GM18498 (cell line): ENCODE results near the gene MCEMP1.

Source experiments
- ATAC-seq: cut with Tn5 transposase; IDR thresholded peaks from one replicate; pipeline ENCODE4 v1.9.1; 2021; ENCODE audit warnings: mild to moderate bottlenecking, moderate library complexity; ENCODE audit not compliant: unreplicated experiment

MCEMP1 gene

DNA sequence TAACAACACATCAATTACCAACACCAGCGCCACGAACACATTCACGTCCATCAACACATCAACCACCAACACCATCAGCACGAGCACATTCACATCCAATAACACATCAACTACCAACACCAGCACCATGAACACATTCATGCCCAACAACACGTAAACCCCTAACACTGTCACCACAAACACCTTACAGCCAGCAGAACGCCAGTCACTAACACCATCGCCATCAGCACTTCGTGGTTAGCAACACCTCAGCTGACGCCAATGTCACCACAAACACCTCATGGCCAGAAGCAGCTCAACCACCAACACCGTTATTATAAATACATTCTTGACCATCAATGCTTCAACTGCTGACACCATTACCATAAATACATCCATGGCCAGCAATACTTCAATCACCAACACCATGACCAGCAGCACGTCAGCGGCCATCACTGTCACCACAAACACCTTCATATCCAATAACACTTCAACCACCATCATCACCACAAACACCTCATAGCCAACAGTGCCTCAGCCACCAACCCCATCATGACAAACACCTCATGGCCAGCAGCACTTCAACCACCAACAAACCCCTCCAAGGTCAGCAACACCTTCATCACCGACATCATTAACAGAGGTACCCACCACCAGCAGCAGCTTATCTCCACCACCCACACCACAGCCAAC, 15.7 kb downstream of the MCEMP1 start:
- no peak for ATAC-seq

- ATAC-seq = no peak
Measured at GRCh38 chr19:7694499-7694898, 17.6 kb downstream of the MCEMP1 start.

DNA sequence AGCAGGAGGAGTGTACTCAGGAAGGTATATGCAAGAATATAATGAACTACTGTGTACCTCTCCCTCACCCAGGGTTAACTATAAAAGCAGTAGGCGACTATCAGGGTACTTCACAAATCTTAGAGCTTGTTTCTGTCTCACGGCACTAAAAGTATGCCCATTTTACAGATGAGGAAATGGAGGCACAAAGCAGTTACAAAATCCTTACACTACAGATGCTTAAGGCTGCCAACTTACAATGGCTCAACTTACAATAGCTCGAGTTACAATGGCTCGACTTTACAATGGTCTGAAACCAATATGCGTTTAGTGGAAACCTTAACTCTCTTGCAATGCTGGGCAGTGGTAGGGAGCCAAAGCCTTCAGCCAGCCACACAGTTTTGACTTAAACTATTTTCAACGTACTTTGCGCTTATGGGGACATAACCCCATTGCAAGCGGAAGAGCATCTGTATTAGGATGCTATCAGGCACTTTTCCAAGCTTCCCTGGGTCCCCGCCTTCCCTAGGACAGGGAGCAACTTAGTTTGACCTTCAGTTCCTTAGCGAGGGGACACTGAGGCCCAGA, 20.9 kb downstream of the MCEMP1 start:
- no peak for ATAC-seq

- ATAC-seq = no peak
Measured at GRCh38 chr19:7698583-7698982, 21.7 kb downstream of the MCEMP1 start.

GRCh38 chr19:7699003-7699402, 22.1 kb downstream of the MCEMP1 start:
- no peak for ATAC-seq

DNA sequence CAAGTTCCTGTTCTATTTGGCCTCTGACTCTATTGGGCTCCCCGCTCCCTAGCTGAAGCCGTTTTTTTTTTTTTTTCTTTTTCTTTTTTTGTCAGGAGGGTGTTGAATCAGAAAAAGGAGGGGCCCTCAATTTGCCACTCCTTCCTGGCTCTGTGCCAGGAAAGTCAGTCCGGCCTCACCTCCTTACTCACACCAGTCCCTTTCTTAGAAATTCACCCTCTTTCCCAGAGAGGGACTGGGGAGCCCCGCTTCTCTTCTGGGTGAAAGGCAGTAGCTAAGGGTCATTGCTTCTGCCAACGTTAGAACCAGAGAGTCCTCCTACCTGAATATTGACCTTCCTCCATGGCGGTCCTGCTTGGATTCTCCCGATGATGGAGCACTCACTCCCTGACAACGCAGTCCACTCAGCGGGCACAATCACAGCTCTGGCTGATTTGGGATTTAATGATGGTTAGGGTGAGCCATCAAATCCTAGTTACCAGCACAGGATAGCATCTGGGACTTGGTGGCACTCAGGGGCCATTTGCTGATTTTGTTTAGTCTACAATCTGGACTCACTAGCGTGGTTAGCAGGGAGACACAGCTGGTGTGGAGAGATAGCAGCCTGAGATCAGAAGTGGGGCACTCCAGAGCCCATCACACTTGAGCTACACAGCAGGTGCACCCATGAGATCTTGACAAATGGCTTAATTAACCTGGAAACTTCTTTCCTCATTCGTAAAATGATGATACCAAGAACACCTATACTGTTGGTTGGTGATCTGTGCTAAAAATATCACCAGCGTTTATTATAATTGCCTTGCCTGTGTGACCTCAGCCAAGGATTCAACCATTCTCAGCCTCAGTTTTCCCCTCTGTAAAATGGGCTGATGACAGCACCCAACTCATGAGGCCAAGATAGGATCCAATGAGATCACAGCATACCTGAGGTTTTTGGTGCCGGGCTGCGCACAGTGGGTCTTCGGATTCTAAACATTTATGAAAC, 22.8 kb downstream of the MCEMP1 start:
- no peak for ATAC-seq

GRCh38 chr19:7701049-7701653, 24.3 kb downstream of the MCEMP1 start:
- no peak for ATAC-seq

DNA sequence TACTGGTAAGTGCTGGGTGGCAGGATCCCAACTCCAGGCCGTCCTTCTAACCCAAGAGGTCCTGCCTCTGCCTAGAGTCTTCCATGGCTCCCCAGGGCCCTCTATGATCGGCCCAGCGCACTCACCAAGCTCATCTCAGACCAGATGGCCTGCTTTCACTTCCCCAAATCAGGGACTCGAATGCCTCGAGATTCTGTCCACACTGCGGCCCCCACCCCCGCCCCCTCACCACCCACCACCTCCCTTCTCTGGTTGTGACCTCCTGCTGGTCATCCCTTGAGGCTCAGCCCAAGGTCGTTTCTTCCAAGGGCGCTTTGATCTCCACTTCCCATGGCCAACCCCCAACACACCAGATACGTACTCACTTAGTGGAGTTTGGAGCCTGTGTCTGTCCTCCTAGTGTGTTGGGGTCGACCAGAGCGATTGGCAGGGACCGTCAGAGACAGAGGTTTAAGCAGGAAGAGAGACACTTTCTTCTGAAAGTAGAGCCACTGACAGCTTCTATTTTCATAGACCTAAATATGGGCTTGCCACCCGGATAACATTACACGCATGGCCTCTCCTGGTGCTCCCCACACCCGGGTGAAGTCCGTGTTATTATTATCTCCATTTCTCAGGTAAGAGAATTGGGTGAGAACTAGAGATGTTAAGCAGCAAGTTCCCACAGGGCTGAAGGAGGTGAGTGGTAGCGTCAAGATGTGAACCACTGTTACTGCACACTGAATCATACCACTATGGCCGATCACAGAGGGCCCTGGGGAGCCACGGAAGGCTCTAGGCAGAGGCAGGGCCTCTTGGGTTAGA, 25.0 kb downstream of the MCEMP1 start, which contains the start of gene FCER2:
Gene FCER2 (minus strand): TSS at position 478 of the 804 bp plus-strand sequence. CDS start 2,371 bp downstream, outside the sequence.
- peak; percentile 69 for ATAC-seq

- ATAC-seq = no peak
Measured at GRCh38 chr19:7703332-7703731, 26.4 kb downstream of the MCEMP1 start.

DNA sequence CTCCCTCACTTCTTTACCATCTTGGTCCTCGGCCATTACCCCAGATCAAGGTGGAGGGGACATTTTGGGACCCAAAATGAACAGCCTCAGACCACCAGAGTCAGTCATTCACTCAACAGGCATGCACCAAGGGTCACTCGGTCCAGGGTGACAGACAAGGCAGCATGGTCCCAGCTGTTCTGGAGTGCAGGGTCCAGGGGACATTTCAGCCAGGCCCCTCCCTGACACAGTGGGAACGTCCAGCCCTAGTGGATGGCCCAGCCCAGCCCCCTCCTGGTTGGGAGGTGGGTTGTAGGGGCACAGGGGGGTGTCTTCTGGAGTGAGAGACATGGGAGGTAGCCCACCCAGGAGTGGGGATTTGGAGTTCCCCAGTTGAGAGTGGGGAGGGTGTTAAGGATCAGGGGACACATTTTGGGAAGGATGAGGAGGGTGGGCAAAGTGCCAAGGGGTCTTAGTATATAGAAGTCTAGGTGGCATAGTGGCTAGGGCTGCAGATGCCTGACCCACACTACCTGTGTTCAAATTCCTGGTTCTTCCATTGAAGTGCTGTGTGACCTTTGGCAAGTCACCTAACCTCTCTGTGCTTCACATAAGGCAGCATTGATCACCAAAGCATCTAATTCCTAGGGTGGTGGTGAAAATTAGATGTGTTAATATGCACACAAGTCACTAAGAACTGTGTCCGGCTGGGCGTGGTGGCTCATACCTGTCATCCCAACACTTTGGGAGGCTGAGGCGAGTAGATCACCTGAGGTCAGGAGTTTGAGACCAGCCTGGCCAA, 27.6 kb downstream of the MCEMP1 start:
- no peak for ATAC-seq

DNA sequence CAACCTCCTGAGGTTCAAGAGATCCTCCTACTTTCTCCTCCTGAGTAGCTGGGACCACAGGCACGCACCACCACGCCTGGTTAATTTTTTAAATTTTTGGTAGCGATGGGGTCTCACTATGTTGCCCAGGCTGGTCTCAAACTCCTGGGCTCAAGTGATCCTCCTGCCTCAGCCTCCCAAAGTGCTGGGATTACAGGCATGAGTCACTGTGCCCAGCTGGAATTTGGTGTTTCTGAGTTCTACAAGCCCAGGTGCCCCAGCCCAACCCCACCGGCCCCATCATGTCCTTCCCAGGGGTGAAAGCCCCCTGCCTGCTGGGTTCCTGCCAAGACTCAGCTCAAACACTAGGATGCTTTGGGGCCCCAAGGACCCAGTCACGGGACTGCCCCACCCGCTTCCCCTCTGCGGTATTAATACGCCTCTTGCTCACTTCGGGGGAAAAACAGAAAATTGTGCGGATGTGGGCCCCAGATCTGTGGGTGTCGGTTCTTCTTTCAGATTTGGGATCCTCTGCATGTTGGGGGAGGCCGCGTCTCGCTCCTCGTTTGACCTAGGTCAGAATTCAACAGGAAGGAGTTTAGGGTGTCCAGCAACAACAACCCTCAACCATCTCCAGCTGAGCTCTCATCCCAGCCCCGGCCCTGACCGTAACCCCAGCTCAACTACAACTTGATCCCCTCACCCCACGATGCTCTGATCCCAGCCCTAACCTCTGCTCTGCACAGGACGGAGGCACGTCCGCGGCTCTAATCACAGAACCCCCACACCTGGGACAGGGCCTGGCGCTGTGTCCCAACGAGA, 28.7 kb downstream of the MCEMP1 start:
- peak; percentile 36 for ATAC-seq

GRCh38 chr19:7706188-7706954, 29.5 kb downstream of the MCEMP1 start:
- ATAC-seq = no peak

DNA sequence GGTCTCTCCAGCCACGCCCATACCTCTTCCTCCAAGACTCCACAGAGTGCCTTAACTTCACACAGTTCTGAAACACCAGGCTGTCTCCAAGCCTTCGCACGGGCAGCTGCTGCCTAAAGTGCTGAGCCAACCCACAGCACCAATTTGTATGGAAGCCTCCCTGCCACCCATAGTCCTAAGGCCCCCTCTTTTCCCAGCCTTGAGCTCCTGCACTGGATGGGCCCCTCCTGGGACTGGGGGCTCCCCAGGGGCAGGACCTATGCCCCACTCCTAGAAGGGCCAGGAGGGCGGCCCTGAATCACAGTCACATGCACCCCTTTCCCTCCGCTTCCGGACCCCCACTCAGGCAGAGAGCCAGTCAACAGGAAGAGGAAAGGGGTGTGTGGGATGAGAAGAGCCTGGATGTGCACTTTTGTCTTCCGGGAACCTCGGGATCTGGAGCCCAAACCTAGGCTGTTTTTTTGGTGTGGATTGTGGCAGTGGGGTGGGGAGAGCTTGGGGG, 30.1 kb downstream of the MCEMP1 start:
- no peak for ATAC-seq

DNA sequence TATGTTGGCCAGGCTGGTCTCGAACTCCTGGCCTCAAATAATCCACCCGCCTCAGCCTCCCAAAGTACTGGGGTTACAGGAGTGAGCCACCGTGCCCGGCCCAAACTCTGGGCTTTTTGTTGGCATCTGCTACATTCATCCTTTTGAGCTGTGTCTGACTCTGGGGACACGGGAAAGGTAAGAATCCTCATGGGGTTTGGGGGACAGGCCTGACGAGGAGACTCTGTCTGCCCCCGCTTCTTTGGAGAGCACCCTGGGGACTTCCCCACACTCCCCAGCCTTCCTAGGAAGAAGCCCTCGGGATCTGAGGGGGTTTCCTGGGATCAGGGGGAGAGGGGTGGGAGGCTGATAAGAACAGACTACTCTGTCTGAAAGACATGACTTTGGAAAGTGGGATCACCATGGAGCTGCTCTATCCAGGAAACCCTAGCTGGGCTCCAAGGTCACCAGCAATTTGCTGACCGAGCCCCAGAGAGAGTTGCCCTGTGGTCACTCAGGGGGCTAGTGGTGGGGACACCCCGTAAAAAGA, 33.1 kb downstream of the MCEMP1 start:
- ATAC-seq = no peak

GRCh38 chr19:7710616-7711015, 33.7 kb downstream of the MCEMP1 start:
- no peak for ATAC-seq

- no peak for ATAC-seq
Measured at GRCh38 chr19:7715671-7716070, 38.8 kb downstream of the MCEMP1 start.

DNA sequence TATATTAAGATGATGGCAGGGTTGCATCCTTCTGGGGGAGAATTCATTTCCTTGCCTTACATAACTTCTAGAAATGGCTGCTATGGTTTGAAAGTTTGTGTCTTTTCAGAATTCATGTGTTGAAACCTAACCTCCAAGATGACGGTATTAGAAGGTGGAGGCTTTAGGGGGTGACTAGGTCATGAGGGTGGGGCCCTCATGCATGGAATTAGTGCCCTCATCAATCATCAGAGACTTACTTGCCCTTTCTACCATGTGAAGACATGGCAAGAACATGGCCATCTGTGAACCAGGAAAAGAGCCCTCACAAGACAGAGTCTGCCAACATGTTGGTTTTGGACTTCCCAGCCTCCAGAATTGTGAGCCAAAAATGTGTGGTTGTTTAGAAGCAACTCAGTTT, 39.9 kb downstream of the MCEMP1 start:
- ATAC-seq = no peak

GRCh38 chr19:7718668-7719067, 41.8 kb downstream of the MCEMP1 start:
- no peak for ATAC-seq
